Stimulated activated CD8-positive, alpha-beta memory T cell treated with anti-CD3 and anti-CD28 coated beads, Interleukin-7, amount 100 ng/mL, for 24 hours (primary cell): ENCODE measurements around the gene ZC3H12D.
"Not testable (repeated sequence)": the region's sequence is repeated elsewhere in the genome, so short reads cannot be mapped to it uniquely, and the experiment has no call there.

Experiments used
- DNase-seq: peaks from one replicate; pipeline ENCODE4 v3.0.0-alpha.2; 2020; ENCODE audit warnings: low read depth

The ZC3H12D gene

DNA sequence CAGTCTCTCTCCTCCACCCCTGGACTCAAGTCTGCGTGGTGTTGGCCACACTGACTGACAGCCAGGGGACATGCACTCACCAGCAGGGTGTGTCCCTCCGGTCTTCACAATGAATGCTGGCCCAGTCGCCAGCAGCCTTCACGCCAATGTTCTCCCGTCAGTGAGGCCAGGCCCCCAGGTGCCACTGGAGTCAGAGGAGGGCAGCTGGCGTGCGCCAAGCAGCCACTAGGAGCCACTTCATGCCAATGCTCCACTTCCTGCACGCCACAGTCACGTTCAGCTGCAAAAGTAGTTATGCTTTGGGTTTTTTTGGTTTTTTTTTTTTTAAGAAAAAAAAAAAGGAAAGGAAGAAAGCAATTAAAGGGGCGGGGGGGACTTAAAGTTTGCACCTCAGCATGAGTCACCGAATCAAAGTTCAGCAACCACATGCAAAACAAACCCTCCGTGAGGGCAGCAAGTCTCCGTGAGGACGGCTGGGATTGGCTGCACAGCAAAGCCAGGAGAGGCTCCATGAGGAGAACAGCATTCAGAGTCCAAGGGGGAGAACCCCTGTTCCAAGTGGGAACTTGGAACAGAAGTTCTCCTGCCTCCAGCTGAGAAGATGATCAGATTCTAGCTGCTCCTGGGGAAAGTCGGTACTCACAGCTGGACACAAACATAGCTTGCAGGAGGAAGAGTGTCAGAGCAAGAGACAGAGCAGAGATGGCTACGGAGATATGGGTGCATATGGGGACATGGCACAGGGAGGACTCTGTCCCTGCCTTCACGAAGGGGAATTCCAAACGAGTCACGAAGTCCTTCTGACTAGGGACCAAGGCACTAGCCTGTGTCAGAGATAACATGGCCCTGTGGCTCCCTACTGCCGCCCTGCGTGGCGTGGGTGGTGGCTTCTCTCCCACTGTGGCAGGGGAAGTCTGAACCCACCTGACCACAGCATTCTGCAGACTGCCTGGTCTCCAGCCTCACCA is at the start of gene ZC3H12D:
Gene ZC3H12D (minus strand): TSS at position 282 of the 968 bp plus-strand sequence. CDS start 10,471 bp downstream, outside the sequence.
- DNase-seq = no peak

DNA sequence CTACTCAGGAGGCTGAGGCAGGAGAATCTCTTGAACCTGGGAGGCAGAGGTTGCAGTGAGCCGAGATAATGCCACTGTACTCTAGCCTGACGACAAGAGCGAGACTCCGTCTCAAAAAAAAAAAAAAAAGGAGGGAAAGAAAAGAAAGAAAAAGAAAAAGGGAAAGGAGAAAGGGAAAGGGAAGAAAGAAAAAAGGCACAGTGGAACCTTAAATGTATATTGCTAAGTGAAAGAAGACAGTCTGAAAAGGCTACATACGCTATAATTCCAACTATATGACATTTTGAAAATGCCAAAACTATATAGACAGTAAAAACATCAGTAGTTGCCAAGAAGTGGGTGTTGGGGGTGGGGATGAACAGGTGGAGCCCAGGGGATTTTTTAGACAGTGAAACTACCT is 44.8 kb upstream of the ZC3H12D start:
- no peak for DNase-seq

DNA sequence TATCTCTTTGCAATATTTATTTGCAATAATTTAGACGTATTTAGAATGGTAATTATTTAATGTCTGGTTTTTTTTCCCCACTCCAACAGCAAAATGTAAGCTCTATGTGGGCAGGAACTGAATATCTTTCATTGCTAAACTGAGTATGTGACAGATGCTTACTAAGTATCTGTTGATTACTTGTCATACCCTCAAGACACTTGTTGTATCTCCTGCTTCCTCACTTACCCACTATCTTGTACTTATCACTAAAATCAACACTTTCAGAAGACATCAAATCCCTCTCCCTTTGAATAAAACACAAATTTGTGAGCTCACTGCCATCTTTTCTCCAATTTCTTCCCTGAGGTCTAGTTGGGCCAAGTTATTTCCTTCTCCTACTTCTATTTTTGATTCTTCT is 30.7 kb upstream of the ZC3H12D start:
- no peak for DNase-seq

DNA sequence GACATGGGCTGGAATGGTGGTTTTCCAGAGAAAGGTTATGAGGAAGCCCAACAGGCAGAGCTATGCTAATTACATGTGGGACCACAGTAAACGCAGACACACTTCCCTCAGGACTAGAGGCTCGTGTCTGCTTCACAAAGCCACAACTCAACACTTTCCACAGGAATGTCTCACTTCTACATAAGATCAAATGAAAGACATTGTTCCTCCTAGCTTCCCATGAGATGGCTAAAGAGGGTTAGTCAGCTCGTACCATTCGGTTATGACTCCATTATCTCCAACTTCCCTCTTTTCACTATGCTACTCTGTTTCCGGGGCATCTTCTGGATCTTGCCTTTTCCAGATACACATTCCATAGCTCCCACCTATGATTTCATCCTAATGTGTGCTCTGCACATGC is 29.1 kb upstream of the ZC3H12D start:
- DNase-seq = no peak

DNA sequence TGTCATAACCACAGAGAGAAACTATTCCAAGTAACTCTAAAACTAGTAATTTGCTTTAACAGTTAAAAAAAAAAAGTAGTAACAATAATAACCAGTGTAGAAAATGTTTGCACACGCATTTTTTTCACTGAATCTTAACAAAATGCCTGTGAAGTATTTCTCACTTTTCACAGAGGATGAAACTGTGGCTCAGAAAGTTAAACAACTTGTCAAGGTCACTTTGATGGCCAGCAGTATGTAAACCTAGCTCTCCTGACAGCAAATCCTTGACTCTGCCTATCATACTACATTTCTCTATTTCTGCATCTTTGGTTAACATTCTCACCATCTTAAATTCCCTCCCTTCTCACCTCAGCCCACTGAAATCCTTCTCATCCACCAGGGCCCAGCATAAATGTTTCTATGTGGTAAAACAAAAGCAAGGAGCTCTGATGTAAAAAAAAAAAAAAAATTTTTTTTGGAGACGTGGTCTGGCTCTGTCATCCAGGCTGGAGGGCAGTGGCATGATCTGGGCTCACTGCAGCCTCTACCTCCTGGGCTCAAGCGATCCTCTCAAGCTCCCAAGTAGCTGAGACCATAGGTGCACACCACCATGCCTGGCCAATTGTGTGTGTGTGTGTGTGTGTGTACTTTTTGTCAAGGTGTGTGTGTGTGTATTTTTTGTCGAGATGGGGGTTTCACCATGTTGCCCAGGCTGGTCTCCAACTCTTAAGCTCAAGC is 26.1 kb upstream of the ZC3H12D start:
- DNase-seq = no peak

DNA sequence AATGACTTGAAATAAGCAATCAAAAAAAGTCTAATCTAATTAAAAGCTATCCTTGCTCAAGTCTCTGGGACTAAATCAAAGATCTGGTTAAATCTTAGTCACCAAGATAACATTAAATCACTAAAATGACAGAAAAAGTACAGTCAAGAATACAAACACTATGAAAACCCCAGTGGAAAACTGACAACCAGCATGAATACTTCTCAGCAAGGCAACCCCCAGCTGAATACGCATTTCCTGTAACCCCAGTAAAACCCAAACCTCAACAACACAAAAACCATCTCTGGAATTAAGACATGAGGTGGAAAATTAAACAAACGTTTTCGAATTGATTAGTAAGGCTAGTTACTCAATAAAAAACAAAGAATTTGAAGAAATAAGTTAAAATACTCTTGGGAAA is 23.7 kb upstream of the ZC3H12D start:
- no peak for DNase-seq

DNA sequence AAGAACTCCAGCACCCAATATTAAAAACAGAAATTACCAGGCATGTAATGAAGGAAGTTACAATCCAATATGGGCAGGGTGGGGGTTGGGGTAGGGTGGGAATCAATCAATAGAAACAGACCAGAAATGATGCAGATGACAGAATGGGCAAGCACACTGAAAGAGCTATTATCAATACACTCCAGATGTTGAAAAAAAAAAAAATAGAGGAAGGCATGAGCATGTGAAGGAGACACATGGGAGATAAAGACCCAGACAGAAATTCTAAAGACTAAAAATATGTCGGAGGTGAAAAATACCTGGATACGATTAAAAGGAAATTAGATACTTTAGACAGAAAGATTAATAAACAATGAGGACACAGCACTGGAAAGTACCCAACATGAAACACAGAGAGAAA is 19.1 kb upstream of the ZC3H12D start:
- no peak for DNase-seq

DNA sequence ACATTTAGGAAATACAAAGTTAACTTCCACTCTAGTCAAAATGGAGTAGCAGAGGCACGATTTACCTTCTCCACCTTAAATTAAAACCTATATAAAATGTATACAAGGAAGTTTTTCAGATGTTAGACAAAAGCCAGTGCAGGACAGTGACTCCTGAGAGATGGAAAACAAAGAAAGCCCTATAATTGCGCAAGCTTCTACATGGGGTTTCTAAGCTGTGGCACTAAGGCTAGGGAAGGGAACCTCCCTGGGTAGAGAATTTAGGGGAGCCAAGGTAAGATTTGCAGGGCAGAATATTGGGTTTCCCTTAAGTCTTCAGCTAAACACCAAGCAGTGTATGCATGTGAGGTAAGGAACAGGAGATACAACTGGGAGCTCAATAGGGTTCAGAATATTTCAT is 18.5 kb upstream of the ZC3H12D start:
- no peak for DNase-seq

DNA sequence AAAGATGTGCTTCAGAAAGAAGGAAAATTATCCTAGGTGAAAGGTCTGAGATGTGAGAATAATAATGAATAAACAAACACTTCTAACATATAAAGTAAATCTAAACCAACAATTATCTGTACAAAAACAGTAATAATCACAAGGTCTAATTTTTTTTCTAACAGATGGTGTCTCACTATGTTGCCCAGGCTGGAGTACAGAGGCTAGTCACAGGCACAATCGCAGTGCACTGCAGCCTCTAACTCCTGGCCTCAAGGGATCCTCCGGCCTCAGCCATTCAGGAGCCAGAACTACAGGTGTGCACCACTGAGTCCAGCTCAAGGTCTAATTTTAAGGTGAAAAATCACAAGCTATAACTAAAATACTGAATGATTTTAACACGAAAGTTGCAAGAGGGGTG is 17.0 kb upstream of the ZC3H12D start:
- no peak for DNase-seq

DNA sequence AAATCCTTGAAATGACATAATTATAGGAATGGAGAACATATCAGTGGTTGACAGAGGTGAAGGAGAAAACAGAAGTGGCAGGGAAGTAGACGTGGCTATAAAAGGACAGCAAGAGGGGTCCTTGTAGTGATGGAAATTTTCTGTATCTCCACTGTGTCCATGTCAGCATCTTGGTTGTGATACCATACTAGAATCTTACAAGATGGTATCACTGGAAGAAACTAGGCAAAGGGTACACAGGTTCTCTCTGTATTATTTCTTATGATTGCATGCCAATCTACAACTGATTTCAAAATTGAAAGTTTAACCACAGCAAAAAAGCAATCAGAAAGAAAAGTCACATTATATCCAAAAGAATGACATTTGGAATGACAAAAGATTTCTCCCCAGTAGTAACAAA is 16.4 kb upstream of the ZC3H12D start:
- no peak for DNase-seq

DNA sequence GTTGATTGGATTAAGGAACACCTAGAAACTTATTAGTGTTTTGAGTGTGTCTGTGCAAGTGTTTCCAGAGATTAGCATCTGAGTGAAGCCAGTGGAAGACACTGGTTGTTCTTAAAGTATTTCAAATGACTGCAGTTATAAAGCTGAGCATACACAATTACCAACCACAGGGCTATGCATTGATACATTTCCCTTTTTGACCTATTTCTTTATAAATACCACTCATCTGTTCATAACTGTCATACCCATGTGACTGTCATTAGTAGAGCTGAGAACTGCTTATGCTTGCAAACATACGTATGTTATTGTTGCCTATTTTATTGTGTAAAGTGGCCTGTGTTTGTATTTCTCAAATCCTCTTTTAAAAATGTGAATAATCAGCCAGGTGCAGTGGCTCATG is 15.3 kb upstream of the ZC3H12D start:
- DNase-seq = no peak

DNA sequence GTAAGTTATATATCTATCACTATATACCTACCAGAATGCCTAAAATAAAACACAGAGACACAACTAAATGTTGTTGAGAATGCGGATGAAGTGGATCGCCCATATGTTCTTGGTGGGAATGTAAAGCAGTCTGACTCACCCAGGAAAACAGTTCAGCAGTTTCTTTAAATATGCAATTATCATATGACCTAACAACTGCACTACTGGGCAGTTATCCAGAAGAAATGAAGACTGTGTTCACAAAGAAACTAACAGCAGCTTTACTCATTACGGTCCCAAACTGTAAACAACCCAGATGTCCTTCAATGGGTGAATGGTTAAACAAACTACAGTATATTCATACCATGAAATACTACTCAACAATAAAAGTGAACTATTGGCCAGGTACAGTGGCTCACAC is 14.3 kb upstream of the ZC3H12D start:
- no peak for DNase-seq

DNA sequence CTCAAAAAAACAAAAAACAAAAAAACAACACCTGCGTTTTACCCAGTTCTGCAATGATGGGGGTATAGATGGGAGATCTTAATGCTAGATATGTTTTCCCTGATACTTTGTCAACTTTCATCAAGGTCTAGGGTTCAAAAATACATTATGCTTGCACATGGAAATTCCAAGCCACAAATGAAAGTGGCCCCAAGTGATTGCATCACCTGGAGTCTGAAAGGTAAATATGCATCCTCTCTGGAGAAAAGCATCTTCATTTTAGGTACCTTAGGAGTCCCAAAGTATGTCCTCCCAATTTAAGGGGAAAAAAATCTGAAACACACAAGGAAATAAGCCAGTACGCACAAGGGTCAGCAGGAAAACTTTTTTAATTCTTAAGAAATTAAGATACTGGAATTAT is 12.6 kb upstream of the ZC3H12D start:
- DNase-seq = no peak

DNA sequence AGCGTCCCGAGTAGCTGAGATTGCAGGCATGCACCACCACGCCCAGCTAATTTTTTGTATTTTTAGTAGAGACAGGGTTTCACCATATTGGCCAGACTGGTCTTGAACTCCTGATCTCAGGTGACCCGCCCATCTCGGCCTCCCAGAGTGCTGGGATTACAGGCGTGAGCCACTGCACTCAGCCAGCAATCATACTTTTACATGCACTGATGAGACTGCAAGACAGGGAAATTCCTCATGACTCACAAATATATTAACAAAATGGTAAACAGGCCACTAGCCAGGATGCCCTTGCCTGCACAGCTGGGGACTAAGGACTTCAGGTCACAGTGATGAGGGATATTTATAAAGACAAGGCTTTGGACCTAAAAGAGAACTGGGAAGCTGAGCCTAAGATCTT is 11.8 kb upstream of the ZC3H12D start:
- not testable (repeated sequence) for DNase-seq

DNA sequence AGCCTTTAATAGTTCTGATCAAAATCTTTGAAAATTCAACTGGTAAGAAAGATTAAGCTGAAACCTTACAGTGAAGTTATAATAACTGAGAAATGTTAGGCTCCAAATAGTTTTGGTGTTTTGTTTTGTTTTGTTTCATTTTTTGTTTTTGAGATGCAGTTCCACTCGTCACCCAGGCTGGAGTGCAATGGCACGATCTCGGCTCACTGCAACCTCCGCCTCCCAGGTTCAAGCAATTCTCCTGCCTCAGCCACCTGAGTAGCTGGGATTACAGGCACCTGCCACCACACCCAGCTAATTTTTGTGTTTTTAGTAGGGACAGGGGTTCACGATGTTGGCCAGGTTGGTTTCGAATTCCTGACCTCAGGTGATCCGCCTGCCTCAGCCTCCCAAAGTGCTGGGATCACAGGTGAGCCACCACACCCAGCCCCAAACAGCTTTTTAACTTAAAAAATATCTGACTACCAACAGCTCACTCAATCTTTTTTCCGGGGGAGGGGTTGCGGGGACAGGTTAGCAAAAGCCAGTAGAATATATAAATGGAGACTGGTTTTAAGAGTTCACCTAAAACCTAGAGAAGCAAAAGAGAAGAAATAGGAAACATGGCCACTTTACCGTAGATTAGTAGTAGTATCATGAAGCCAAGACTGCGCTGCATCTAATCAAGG is 10.7 kb upstream of the ZC3H12D start:
- DNase-seq = not testable (repeated sequence)

DNA sequence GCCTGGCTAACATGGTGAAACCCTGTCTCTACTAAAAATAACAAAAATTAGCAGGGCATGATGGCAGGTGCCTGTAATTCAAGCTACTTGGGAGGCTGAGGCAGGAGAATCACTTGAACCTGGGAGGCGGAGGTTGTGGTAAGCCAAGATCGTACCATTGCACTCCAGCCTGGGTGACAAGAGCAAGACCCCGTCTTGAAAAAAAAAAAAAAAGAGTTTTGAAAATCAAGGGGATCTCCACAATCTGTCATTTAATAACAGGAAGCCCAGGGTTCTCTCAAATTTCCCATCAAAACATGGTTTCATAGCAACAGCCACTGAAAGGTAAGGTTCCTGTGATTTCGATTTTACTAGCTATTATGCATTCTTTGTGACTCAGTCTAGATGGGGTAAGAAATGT is 10.0 kb upstream of the ZC3H12D start:
- DNase-seq = not testable (repeated sequence)

DNA sequence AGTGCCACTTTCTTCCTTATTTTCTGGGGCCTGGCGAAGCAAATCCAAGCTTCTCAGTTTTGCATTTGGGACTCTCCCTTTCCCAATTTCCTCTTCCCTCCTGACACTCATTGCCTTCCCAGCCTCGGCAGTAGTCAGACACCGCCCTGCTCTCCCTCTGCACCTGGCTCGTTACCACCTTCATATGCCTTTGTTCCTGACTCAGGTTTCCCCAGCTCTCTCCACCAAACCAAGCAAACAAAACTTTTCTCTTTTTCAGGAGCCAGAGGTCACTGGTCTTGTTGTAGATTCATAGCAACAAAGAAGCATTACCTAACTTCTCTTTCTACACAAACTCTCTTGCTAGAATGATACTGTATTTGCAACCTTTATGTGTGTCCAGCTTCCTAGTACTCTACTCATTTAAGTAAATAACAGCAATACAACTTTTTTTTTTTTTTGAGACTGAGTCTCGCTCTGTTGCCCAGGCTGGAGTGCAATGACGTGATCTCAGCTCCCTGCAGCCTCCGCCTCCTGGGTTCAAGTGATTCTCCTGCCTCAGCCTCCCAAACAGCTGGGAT is 9.0 kb upstream of the ZC3H12D start:
- no peak for DNase-seq

DNA sequence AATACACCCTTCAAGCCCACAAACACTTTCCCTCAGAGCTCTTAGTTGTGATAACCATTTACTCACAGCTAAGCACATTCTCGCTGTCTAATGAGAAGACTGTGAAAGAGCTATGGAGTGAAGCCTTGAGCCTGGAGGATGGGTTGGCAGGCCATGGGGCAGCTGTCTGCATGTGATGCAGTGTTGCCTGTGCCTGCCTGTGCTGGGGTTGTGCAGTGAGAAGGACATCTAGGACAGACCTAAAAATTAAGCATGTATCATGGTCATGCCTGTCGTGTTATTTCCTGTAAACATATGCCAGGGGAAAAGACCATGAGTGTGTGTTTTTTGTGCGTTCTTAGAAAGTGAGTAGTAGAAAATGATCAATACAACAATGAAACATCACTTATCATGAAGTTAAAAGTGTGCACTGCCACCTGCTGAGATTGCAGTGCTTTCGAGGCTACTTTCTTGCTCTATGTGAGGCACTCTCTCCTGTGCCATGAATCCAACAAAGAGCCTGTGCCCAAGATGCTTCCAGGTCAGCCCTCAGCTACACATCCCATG is 8.1 kb upstream of the ZC3H12D start:
- no peak for DNase-seq

DNA sequence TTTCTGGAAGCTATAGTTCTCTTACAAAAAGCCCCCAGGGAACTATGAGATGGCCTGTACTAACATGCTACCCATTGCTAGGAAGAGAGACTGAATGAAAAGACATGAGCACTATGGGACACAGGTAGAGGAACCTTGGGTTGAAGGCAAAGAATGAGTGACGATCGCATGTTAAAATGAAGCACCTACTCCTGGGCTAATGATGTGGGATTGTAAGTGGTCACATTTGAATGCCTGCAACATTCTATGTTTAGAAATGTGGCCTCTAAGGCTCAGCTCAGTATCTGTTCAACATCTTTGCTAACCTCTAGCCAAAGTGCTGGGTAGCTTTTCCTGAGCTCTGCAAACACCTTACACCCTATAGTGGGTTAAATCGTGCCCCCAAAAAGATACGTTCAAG is 5.2 kb upstream of the ZC3H12D start:
- DNase-seq = no peak

DNA sequence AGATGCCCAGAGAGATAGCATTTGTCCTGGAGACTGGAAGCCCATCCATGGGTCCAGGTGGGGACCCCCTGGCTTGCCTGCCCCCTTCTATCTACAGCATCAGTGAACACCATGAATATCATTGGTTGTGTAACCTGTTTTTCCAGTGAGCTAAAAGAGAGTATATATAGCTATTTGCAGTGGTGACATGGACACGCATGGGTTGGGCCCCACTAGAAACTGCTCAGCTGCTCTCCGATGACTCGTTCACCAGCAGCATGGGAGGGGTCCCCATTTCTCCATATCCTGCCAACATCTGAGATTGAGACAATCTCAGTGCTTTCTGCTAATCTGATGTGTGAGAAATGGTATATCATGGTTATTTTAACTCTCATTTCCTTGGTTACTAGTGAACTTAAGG is 4.0 kb upstream of the ZC3H12D start:
- DNase-seq = no peak

DNA sequence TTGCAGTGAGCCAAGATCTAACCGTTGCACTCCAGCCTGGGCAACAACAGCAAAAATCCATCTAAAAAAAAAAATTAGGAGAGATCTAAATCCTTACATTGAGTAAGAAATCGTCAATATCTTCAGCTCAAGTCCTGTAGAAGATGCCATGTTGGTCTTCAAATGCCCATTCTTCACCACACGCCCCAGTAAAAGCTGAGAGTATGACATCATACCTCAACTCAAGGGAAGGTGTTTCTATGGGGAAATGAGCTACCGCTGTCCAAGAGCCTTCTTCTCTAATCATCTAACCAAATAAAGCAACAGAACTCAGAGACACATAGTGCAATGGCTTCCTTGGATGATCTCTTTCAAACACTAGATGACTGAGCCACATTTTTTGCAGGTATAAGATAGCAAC is 2.5 kb upstream of the ZC3H12D start:
- DNase-seq = no peak
